Measurements from ENCODE around the gene MERTK.
"Not testable (repeated sequence)": the region's sequence is repeated elsewhere in the genome, so short reads cannot be mapped to it uniquely, and the experiment has no call there.

The MERTK gene

DNA sequence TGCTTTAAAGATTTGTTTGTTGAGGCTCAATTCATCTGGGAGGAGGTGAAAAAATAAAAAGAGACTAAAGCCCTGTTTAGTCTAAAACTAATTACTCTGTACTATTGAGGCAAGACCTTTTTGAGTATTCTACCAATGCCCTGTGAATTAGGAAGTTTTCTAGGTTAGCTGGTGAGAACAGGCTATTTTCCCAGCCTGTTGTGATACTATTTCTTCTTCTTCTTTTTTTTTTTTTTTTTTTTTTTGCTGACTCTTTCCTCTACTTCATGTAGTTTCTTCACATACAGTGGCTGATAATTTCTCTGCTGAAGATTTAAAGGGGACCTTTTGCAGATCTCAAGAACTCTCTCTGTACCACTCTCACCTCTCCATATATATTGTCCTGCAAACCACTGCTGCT, 147.8 kb downstream of the MERTK start:
- no peak for DNase-seq (ENCODE audit: low spot score)

DNA sequence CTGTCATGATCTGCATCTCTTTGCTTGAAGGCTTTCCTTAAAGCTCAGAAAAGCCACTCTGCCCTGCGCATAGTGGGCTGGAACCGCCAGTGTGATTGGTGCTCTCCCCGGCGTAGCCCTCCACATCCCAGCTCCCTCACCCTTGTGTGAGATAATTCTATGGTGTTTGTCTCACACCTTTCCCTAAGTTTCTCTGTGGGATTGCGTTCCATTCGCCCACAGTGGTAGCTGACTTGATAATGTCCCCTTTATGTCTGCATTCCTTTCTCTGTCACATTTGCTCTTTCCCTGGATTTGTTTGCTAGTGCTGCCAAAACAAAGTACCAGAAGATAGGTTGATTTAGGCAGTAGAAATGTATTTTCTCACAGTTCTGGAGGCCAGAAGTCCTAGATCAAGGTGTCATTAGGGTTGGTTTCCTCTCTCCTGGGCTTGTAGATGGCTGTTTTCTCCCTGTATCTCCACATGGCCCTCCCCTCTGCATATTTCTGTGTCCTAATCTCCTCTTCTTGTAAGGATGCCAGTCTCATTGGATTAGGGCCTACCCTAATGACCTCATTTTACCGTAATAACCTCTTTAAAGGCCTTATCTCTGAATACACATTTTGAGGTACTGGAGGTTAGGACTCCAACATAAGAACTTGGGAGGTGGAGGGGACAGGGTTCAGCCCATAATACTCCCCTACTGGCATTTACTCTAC, 149.3 kb downstream of the MERTK start:
- DNase-seq (ENCODE audit: low spot score), result no peak

DNA sequence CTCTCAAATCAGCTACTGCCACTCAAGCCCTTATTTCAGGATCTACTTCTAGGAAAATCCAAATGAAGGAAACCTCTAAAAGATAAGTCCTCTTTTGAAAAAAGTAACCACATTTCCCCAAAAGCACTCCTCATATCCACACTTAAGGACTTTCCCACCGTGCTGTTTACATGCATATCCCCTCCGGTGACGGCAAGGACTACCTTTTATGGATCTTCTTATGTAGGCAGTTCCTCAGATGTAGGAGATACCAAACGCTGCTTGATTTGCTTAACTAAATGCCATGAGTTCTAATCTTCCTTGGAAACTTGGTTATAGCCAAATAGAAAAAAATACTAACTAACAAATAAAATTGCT, 149.8 kb downstream of the MERTK start:
- no peak for DNase-seq (ENCODE audit: low spot score)

DNA sequence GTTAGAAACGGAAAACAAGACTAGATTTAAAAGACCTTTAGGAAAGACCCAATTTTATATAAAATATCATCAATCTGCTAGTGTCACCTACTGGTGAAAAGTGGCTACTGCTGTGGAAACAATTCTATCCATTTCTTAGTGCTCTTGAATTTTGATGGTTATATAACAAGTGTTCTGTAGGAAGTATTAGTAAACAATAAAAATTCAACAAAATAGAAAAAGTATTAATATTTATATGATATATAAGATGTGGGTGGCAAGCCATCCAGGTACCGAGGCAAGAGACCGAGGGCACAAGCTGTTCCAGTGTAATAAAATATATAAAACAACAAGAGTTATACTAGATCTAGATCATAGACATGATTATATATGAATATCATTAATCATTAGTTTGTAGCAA, 150.5 kb downstream of the MERTK start:
- peak; percentile 75 for DNase-seq (ENCODE audit: low spot score)

DNA sequence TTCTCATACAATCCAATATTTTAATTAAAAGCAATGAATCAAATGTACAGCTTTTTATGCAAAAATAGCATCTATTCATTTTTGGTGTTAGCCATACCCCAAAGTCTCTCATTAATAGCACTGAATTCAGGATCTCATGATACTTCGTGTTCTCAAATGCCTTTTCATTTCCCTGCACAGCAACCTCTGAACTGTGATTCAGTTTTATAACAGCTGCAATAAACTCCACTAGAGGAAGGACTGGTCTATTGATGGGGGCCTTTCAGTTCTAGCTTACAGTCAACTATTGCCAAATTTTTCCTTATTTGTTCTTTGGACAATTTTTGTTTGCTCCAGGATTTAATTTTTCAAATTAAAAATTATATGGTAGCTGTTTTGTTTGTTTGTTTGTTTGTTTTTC, 151.9 kb downstream of the MERTK start:
- no peak for DNase-seq (ENCODE audit: low spot score)

DNA sequence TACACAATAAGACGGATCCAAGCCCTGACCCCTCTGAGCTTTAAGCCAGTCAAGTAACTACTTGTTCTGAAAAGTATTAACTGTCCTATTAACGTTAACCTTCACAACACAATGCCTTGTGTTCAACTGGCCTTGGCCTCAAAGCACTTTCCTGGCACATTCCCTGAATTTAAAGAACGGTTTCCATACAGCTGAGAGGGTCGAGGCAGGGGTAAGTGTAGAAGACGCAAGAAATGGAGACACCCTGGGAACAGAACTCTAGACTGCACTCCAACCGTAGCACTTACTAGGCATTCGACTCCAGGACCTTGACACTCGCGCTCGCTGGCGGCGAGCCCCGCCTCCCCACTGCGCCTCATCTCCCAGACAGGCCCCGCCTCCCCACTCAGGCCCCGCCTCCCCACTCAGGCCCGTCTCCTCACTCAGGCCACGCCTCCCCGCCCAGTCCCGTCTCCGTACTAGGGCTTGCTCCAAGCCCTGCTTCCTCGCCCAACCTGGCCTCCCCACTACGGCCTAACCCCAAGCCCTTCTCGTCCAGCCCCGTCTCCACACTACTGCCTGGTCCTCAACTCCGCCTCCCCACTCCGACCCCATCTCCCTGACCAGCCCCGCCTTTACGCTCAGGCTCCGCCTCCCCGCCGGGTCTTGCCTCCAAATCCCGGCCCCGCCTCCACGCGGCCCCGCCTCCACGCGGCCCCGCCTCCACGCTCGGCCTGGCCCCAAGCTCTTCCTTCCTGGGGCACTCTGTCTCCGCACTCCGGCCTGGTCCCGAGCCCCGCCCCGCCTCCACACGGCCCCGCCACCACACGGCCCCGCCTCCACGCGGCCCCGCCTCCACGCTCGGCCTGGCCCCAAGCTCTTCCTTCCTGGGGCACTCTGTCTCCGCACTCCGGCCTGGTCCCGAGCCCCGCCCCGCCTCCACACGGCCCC, 155.8 kb downstream of the MERTK start:
- DNase-seq (ENCODE audit: low spot score), result peak; percentile 93

DNA sequence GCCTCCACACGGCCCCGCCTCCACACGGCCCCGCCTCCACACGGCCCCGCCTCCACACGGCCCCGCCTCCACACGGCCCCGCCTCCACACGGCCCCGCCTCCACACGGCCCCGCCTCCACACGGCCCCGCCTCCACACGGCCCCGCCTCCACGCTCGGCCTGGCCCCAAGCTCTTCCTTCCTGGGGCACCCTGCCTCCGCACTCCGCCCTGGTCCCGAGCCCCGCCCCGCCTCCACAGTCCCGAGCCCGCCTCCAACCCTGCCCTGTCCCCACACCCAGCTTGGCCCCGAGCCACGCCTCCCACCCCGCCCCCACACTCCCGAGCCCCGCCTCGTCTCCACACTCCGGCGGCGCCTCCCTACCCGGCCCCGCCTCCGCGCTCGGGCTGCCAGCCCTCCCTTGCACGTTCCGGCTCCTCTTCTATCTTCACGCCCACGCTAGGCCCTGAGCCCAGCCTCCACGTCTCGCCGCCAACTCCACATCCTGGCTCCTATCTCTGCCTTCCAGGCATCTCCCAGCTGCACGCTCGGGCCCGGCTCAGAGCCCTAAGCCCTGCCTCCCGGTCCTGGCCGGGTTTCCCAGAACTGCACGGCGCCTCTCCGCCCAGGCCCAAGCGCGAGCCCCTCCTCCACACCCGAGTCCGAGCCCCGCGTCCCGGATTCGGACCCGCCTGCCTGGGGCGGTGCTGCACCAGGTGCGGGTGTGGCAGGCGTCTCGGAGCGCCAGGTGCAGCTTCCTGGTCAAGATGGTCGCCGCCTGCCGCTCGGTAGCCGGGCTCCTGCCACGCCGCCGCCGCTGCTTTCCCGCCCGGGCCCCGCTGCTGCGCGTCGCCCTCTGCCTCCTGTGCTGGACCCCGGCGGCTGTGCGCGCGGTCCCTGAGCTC, 156.7 kb downstream of the MERTK start, which contains the start of gene TMEM87B:
Gene TMEM87B, plus strand, starts transcription at position 423 of the 883 bp plus-strand sequence. Its CDS starts 323 bp downstream, at position 746.
- DNase-seq (ENCODE audit: low spot score), result peak; percentile 97

DNA sequence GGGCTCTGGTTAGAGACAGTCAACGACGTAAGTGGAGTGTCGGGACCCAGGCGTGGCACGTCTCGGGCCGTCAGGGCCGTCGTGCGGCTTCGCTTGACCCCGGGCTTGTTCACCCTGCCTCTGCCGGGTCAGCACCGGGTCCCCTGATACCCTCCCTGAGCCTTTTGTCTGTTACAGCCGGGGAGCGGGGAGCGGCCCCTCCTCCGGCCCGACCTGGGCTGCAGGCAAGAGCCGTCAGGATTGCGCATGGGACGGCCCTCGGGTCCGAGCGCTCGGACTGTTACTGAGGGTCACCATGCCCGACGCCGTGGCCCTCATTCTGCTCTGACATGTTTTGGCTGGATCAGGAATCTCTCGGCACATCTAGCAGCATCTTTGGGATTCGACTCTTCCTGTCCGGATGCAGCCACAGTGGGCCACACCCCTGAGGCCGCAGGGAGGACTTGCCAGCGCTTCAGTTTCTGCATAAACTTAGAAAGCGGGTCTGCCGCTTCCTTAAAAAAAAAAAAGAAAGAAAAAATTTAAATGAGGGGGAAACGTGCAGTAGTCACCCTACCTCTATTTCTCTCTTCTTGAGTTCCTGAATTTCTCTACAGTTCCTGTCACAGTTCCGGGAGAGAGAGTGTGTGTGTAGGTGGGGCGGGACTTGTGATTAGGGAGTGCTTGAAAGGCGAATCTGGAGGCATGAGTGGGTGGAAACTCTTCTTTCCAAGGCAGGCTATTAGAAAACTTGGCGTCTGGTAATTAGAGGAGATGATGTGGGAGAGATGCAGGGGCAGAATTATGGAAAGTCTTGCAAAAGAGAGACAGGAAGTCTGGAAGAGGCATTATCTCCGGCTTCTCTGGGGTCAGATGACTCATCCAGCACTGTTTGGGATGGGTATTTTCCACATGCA, 157.6 kb downstream of the MERTK start:
- peak; percentile 73 for DNase-seq (ENCODE audit: low spot score)

DNA sequence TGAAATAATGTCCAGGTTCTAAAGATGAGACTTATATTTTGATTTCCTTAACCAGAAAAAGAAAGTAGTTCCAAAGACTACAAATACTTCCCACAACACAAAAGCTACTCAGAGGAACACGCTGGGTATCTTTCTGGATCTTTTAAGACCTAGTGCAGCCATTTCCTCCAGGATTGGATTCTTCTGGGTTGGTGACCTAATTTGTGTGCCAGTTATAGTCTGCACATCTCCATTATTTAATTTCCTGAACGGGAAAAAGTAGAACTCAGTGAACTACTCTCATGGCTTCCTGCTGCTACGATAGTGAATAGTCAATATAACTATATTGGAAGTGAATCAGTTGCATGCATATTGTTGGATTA, 158.2 kb downstream of the MERTK start:
- DNase-seq (ENCODE audit: low spot score), result no peak

DNA sequence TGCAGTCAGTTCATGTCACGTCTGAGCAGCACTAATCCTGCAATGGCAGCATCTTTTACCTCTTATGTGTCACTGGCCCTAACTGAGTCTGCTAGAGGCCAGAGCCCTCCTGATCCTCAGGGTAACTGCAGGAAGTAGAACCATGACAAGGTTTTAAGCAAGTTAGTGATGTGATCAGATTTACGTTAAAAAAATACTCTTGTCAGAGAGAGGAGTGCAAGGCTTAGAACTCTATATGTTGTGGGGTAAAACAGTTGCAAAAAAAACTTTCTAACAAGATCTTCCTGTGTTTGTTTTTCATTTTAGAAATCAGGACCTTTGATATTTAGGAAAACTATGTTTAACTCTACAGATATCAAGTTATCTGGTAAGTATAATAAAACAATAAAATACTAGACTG, 161.3 kb downstream of the MERTK start:
- no peak for DNase-seq (ENCODE audit: low spot score)

DNA sequence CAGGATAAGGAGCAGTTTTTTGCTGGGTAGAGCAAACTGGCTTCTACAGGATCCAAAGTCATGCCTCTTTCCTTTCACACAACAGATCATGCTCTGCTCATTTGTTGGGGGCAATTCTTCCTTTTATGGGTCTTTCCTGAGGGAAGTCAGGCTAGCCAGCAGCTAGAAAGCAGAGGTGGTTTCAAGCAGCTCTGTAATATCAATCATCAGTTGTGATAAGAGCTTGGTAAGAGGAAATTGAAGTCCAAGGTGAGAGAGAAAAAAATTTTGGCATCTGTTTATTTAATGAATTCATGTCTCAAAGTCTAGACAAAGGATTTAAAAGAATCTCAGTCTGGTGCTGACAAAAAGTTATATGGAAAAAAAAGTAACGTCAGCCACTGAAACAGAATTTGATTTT, 162.9 kb downstream of the MERTK start:
- no peak for DNase-seq (ENCODE audit: low spot score)

DNA sequence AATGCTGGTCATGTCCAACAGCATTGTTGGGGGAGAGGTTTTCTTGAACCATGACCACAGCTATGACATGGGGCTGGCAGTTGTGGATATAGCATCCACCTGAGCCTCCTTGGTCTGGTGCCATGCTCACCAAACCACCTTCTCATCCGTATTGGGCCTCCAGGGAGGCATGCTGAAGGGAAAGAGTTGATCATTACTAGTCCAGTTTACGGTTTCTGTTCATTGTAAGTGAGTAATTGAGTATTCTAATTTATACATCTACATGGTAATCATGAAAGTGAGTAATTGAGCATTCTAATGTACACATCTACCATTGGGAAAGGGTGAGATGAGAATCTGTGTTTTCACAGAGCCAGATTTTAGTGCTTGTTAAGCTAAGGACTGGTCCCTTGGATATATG, 163.4 kb downstream of the MERTK start:
- DNase-seq (ENCODE audit: low spot score), result no peak

DNA sequence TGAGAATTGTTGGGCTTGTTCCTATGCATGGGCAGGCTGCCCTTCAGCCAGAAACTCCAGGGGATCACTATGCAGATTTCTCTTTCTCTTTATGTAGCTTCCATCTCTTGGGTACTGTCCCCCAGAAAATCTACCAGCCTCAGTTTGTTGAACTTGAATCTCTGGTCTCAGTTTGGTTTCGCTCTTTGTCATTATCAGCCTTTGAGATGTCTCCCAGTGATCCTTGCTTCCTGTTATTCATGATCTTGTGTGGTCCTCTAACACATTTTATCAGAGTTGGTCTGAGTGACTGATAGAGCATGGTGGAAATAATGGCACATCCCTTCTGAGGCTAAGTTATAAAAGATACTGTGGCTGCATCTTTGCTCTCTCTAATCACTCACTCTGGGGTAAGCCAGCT, 164.5 kb downstream of the MERTK start:
- no peak for DNase-seq (ENCODE audit: low spot score)

DNA sequence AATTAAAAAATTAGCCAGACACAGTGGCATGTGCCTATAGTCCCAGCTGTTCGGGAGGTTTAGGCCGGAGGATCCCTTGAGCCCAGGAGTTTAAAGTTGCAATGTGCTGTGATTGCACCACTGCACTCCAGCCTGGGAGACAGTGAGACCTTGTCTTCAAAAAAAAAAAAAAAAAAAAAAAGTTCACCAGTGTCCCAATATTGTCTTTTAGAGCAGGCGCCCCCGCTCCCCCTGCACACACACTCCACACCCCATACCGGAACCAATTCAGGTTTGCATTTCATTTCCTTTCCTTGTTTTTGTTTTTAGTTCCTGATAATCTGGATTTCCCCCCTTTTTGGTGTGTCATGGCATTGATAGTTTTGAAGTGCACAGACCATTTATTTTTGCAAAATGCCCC, 167.1 kb downstream of the MERTK start:
- no peak for DNase-seq (ENCODE audit: low spot score)

DNA sequence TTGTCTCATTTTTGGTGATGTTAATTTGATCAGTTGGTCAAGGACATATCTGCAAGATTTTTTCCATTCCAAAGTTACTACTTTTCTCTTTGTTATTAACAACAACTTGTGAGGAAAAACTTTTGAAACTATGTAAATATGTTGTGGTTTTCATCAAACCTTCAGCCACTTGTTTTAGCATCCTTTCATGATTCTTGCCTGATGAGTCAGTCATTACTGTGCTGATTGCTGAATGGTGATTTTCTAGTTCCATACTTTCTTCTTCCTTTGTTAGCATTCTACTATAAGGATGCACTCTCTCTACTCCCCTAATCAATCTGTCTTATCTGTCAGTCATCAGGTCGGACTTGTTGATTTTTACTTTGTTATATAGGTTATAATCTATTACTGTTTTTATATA, 167.6 kb downstream of the MERTK start:
- no peak for DNase-seq (ENCODE audit: low spot score)

DNA sequence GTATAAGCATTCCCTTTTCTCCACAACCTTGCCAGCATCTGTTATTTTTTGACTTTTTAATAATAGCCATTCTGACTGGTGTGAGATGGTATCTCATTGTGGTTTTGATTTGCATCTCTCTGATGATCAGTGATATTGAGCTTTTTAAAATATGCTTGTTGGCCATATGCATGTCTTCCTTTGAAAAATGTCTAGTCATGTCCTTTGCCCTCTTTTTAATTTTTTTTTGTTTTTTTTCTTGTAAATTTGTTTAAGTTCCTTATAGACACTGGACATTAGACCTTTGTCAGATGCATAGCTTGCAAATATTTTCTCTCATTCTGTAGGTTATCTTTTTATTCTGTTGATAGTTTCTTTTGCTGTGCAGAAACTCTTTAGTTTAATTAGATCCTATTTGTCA, 171.4 kb downstream of the MERTK start:
- not testable (repeated sequence) for DNase-seq (ENCODE audit: low spot score)

DNA sequence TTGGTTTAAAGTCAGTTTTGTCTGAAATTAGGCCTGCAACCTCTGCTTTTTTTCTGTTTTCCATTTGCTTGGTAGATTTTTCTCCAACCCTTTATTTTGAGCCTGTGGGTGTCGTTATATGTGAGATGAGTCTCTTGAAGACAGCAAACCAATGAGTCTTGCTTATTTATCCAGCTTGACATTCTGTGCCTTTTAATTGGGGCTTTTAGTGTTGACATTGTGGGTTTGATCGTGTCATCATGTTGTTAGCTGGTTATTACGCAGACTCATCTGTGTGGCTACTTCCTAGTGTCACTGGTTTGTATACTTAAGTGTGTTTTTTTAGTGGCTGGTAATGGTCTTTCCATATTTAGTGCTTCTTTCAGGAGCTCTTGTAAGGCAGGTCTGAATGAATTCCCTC, 175.5 kb downstream of the MERTK start:
- no peak for DNase-seq (ENCODE audit: low spot score)

DNA sequence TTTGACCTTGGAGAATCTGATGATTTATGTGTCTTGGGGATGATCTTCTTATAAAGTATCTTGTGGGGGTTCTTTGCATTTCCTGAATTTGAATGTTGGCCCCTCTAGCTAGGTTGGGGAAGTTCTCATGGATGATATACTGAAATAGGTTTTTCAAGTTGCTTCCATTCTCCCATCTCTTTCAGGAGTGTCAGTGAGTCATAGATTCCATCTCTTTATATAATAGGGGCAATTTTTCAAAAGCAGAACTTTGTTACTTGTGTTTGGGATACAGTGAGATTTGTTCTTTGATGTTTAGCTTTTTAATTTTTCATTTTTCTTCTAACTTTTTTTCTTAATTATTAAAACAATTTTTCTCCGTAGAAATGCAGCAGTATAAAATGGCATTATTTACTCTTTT, 176.1 kb downstream of the MERTK start:
- no peak for DNase-seq (ENCODE audit: low spot score)

DNA sequence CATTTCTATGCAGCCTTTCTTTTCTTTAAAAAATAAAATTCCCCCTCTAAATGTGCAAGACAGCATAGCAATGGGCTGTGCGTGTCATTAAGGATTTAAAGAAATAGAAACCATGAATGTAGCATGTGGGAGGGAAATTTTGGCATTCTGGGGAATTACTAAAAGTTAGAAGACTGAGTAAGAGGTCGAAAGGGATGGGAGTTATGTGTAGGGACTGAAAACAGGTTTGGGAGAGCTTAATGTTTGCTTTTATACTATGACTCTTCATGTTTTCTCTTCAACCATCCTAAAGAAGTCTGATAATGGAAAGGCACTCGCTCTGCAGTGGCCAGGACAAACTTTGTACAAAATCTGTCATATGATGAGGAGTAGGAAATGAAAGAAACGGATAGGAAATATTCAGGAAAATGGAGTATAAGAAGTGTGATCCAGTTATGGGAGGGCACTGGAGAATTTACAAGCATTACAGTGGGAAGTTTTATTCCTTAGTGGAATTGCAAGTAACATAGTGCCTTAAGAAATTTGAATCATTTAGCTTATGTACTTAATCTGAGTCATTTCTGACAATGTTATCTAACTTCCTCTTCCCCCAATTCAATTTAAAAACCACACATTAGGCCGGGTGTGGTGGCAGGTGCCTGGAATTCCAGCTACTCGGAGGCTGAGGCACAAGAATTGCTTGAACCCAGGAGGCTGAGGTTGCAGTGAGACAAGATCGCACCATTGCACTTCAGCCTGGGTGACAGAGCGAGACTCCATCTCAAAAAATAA, 177.3 kb downstream of the MERTK start:
- no peak for DNase-seq (ENCODE audit: low spot score)

DNA sequence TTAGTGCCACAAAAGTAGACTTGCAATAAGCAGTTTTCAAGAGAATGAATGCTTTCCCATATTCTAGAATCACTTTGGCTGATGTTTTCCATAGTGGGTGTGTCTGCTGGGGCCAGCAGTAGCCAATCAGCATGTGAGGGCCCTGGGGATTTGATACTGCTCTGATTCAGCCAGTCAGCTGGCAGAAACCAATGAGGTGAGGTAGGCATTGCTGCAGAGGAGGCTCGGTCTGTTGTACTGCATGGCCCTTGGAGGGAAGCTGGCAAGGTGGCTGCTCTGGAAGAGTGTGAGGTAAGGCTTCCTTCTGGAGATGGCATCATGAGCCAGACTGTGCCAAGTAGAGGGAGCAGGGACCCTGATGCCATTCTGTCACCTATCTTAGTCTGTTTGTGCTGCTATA, 179.4 kb downstream of the MERTK start:
- DNase-seq (ENCODE audit: low spot score), result no peak
